CD4-positive, alpha-beta T cell treated with Interleukin-1 beta for 1 hour (primary cell): ENCODE measurements around the gene RPL3.
"Not testable (repeated sequence)": the region's sequence is repeated elsewhere in the genome, so short reads cannot be mapped to it uniquely, and the experiment has no call there.

Experiments used
- DNase-seq, 2 donors: peaks; one replicate each; pipeline ENCODE4 v3.0.0-alpha.2; 2020 to 2022

RPL3 gene

DNA sequence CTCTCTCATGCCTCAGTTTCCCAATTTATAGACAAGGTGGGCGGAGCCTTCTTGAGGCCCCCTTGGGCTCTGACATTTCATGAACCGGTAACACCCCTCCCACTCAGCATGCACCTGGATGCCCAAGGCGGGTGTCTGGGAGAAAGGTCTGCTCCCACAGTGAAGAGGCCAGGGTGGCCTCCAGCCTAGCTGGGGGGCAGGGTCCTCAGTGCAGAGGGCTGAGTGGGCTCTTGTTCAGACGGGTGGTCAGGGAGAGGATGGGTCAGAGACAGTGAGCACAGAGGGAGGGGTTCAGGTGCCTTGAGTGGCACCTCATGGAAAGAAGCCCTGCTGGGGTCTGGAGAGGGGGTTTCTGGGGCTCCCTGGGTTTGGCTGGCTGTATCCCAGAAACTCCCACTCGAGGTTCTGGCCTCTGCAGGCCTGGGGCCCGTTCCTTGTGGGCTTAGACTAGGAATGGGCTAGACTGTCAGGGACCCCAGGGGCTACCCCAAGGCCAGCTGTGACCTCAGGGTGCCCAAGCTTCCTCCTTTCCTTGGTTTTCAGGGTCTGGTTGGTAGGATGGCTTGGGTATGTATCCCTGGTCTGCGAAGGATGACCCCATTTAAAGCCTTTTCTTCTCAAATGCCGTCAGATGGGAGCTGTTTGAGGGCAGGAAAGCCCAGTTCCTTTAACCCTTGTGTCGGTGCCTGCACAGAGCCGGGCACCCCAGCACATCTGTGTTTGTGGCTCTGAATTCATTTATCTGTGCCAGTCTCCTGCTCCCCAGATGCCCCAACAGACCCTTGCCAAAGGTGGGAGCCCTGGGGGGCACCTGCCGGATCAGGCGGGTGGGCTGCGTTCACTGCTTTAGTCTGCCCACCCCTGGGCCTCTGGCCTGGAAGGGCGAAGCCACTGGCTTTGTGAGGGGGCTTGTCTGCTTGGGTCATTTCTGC lies 31.6 kb upstream of the RPL3 start:
- DNase-seq, result no peak

DNA sequence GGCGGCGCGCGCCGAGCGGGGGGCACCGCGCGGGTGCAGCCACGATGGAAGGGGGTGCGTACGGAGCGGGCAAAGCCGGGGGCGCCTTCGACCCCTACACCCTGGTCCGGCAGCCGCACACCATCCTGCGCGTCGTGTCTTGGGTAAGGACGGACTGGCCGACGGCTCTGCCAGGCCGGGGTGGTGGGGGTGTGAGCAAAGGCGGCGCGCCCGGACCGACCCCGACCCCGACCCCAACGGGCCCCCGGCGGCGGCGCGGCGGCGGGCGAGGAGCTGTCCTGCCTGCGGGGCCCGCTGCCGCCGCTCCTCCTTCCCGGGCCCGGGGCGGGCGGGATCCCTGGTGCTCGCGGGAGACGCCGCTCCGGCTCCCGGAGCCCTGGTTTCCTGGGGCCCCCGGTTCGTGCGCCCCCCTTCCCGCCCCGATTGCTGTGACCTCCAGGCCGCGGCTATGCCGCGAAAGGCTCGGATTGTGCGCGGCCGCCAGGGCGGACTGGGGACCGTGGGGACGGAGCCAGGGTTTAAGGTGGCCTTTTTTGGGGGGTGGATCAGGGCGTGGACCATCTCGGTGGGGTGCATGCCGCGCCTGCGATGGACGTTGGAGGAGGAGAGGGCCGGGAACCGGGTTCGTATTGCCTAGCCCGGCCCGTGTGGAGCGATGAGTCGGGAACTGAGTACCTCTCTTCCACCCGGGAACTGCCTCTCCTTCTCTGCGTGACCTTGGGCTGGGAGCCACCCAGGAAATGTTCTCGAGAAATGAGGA lies 30.7 kb upstream of the RPL3 start, which contains the start of gene SYNGR1:
TSS of gene SYNGR1 (plus strand) at position 25 of the 760 bp plus-strand sequence. CDS start at position 45, 20 bp downstream.
- no peak for DNase-seq

DNA sequence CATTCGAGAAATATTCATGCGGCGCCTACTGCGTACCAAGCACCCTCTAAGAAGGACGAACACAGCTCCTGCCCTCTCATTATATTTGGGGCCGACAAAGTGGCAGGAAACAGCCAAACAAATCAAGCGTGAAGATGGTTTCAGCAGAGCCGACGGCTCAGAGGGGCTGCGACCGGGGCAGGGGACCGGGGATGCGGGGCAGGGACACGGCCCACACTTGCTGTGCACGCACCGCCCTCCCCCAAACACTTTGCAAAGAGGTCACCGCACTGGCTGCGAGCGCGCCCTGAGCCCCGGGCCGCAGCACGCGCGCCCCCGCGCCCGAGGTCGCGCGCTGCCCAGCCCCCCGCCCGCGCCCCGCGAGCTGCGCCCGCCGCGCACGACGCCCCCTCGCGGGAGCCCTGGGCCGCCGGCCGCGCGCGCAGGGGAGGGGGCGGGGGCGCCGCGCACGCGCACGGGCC lies 30.1 kb upstream of the RPL3 start:
- peak; percentile 21 to 44 for DNase-seq

DNA sequence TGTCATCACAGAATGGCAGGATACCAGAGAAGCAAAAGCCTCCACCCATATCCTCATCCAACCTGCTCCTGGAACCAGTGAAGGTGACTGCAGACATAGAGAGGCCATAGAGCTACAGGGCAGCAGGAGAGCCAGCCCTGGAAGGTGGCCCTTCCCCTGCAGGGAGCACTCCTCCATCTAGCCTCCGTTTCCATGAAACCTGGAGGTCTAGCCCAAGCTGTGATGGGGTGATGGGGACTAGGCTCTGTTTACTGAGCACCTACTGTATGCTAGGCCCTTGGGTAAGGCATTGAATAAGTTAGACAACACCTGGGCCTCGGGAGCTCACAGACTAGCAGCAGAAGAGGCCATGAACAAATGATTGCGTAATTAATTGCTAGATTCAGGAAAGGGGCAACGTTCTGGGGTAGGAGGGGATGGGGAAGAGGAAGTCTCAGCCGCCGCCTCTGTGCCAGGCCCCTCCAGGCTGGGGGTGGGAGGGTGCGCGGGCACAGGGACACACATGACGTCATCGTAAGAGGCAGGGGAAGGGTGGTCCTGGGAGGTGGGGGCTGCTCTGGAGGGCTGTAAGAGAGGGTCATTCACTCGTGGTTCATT lies 29.6 kb upstream of the RPL3 start:
- DNase-seq, result peak in 1 of 2 donors; percentile 51

DNA sequence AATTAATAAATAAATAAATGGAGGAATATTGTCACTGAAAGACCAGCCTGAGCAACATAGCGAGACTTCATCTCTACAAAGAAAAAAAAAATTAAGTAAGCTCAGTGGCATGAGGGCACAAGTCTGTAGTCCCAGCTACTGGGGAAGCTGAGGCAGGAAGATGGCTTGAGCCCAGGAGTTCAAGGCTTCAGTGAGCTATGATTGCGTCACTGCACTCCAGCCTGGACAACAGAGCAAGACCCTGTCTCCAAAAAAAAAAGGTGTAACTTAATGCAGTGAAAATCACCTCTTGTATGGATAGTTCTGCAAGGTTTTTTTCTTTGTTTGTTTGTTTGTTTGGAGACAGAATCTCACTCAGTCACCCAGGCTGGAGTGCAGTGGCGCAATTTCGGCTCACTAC lies 25.8 kb upstream of the RPL3 start:
- no peak for DNase-seq

DNA sequence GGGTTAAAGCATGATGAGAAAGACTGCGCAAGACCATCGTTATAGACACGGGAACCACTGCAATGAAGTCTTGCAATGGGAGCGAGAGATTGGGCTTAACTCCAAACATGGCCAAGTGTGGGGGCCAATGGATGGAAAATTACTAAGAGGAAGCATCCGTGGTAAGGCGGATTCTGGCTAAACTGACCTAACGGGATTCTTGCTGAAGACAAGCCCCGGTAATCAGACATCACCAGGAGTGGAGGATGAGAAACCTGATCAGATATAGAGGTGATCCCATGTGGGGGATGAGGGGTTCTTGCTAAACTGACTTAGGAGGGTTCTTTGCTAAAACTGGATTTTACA lies 24.6 kb upstream of the RPL3 start:
- DNase-seq, result no peak

DNA sequence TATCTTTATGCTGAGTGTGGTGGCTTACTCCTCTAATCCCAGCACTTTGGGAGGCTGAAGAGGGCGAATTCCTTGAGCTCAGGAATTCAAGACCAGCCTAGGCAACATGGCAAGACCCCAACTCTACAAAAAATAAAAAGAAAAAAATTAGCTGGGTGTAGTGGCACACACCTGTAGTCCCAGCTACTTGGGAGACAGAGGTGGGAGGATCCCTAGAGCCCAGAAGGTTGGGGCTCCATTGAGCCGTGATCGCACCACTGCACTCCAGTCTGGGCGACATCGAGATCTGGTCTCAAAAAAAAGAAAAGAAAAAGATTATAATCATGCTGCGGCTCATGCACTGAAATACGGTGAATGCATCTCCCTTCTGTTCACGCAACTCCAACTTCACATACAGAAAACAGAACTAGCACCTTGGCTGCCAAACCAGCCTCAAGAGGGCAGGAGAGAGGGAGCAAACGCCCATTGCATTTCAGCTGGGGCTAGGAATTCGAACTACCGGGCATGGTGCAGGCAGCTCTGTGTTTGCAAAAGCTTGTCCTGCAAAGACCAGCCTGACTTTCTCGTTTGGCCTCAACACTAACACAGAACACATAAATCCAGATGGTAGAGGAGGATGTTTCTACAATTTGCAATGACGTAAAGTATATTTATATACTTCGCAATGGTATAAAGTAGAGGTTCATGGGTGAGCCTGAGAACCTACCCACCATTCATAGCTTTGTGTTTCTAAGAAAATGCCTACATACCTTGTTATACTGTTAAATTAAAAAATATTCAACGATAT lies 24.0 kb upstream of the RPL3 start:
- peak; percentile 64 to 65 for DNase-seq

DNA sequence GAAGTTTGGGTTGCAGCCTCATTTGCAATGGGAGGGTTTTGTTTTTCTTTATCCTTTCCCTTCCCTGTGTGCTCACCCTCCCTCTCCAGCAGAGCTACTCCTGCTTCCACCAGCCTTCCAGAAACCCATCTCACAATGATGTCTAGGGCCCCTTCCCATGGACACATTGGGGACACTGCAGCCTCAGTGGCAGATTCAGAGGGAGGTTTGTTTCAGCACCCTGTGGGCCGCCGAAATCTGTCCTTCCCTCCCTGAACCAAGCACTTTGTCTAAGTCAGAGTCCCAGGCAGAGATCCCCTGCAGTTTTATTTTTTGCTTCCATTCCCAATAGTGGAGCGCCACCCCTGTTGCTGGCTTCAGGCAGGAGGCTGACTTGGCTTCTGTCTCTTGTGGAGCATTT lies 21.8 kb upstream of the RPL3 start:
- DNase-seq, result no peak

DNA sequence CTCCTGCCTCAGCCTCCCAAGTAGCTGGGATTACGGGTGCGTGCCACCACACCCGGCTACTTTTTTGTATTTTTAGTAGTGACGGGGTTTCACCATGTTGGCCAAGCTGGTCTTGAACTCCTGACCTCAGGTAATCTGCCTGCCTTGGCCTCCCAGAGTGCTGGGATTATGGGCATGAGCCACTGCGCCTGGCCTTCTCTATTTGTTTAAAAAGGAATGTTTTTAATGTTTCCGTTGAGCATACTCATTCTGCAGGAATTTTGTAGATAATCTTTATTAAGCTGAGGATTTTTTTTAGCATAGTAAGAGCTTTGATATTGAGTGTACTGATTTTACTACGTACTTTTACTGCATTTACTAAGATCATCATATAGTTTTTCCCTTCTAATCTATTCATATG lies 20.4 kb upstream of the RPL3 start:
- not testable (repeated sequence) for DNase-seq

DNA sequence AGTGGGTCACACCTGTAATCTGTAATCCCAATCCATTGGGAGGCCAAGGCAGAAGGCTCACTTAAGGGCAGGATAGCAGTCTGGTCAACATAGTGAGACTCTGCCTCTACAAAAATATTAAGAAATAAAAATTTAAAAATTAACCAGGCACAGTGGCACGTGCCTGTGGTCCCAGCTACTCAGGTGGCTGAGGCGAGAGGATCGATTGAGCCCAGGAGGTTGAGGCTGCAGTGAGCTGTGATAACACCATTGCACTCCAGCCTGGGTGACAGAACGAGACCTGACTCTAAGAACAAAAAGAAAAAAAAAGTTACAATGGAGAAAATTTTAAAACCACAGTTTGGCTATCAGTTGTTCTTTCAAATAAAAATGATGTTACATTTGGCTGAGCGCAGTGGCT lies 17.0 kb upstream of the RPL3 start:
- DNase-seq, result no peak

DNA sequence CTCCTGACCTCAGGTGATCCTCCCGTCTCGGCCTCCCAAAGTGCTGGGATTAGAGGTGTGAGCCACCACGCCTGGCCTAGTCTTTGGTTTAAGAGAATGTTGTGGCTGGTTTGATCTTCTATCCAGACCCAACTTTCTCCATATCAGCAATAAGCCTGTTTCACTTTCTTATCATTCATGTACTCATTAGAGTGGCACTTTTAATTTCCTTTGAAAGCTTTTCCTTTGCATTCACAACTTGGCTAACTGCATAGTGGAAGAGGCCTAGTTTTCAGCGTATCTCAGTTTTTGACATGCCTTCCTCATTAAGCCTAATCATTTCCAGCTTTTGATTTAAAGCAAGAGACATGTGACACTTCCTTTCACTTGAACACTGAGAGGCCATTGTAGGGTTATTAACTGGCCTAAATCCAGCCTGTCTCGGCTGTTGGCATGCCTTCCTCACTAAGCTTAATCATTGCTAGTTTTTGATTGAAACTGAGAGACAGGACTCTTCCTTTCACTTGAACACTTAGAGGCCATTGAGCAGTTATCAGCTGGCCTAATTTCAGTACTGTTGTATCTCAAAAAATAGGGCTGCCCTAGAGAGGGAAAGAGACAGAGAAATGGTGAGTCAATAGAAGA lies 13.1 kb upstream of the RPL3 start:
- DNase-seq, result no peak

DNA sequence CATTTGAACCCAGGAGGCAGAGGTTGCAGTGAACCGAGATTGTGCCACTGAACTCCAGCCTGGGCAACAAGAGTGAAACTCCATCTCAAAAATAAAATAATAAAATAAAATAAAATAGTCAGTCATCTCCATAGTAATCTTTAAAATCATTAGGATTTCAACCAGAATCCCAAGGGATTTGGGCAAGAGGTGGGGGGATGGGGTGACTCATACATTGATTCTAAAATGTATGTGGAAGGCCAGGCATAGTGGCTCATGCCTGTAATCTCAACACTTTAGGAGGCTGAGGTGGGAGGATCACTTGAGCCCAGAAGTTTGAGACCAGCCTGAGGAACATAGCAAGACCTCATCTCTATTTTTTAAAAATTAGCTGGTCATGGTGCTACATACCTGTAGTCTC lies 11.1 kb upstream of the RPL3 start:
- not testable (repeated sequence) for DNase-seq

DNA sequence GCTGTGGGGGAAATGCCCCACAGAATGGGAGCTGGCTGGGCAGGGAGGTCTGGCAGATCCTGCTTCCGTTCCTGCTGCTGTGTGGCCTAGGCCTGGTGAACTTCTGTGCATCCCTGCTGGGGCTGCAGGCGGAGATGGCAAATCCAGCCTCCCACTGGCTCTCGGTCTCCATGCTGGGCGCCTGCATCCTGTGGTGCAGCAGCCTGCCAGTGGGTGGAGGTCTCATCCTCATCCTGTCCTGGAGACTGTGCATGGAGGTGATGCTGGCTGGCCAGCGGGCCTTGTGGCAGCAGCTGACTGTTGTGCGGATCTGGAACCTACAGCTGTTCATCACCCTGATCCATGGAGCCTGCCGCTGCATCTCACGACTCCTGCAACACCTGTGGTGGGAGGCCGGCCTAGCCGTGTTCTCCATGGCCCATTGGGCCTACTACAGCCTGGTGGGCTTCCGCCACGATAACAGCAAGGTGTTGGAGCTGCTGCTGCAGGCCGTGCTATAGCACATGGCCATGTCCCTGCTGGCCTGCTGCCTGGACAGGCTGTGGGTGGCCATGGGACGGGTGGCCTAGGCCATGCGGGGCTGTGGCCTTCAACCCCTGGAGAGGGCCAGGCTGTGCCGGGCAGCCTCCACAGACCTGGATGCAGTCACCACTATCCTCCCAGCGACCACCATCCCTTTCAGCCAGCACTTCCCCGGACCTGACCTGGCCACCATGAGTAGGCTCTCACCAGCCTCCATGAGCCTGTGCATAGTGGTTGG lies 8.8 kb upstream of the RPL3 start:
- no peak for DNase-seq

DNA sequence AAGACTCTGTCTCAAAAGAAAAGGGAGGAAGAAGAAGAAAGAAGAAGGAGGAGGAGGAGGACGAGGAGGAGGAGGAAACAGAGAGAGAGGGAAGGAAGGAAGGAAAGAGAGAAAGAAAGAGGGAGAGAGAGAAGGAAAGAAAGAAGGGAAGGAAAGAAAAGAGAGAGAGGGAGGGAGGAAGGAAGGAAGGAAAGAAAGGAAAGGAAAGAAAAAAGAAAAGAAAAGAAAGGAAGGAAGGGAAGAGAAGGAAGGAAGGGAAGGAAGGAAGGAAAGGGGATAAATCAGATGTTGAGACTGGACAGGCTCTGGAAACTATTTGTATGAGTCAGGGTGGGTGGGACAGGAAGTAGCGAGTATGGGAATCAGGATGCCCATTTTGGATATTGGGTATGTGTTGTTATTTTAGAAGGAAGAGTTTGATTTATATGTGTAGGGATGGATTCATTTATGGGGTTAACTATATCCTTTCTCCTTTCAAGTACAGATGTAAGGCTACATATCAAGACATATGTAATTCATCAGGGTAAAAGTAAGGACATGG lies 6.0 kb upstream of the RPL3 start:
- no peak for DNase-seq

DNA sequence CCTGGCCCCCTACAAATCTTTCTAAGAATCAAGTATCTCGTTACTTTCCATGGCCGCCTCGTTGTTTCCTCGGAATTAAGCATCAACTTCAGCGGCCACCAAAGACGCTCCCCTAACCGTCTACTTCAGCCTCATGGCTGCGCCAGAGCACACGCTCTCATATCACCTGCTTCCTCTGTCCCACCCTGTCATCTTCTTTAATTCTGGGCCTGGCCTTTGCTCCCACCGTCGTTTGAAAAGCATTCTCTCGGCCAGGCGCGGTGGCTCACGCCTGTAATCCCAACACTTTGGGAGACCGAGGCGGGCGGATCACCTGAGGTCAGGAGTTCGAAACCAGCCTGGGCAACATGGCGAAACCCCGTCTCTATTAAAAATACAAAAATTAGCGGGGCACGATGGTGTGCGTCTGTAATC lies 1.2 kb upstream of the RPL3 start:
- DNase-seq, result not testable (repeated sequence)

DNA sequence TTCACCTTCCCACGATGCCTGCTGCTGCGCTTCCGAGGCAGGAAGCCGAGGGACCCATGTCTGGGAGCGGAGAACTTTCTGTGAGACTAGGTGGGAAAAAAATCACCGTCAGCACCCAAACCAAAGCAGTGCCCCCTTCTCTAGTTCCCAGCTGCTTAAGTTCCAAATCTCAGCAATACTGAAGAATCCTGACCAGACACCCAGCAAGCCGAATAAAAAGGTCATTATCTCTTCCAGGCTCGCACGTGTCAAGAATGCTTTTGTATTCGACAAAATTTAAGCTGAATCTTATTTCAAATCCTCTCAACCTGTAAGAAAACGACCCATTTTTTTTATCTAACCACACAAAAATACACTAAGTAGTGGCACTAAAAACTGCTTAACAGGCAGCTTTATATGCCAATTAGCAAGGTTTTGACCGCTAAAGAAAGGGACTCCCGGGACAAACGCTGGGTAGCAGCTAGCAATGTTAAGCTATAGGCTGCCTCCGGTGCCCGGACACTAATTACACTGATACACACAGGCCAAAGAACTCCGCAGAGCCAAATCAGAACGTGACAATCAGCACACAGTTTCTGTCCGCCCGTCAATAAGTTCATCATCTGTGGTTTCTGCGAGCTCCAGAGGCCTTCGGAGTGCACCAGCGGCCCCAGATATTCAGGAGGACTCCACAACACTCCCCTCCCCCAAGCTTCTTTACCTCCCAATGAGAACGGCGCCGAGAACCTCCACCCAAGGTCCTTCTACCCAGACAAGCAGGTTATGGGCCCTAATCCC lies 728 bp downstream of the RPL3 start:
- DNase-seq, result peak; percentile 43 to 54

DNA sequence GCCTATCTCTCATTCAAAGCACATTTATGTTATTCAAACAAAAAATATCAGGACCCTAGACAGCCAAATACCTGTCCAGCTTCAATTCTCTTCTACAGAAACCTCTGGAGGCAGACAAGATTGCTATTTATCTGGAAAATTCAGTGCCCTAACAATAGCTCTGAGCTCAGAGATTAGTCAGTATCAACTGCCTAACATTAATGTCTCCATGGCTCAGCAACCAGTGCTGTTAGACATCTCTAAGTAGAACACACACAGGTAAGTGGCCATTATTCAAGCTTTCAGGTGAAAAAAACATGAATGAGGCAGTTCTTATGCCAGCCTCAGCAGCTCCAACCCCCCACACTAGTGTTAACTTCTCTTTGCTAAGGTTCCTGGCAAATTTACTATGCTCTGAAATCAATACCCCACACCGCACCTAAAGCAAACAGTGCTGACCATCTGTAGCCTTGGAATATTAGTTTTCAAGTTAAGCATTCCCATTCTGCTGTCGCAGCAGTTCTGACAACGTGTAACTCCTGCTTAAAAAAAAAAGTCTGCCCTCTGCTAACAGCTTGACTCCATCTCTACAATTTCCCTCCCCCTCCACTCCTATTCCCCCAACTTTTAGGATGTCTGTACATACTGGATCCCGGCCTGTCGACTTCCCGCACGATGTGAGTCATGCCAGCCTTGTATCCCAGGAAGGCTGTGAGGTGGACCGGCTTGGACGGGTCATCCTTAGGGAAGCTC lies 1.5 kb downstream of the RPL3 start:
- no peak for DNase-seq

DNA sequence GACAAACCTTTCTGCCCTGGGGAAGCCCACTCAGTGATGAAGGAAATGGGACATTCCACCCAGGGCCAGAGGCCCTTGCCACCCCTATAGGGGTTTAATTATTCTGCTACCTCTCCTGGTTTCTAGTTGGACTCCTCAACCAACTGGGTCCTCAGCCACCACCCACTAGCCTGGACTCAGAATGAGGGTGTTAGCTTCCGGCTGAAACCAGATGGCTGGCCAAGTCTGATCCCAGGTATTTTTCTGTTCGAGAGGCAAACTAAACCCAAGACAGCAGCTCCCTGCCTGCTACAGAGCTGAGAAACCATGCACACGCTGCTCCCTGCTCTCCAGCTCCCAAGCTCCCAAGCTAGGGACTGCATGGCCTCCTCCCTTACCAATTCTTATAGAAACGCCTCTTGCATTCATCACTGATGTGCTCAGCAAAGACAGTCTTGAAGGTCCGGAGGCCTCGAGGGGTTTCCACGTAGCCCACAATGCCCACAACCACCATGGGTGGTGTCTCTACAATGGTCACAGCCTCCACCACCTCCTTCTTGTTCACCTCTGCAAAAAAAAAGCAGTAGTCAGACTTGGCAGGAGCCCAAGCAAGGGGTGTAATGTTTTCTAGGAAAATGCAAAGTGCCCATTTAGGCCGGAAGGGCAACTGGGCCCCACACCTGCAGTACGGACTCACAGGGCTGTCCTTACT lies 2.2 kb downstream of the RPL3 start:
- DNase-seq, result peak; percentile 41 to 57
